ENCODE measurements around the gene TIGIT.

TIGIT gene

DNA sequence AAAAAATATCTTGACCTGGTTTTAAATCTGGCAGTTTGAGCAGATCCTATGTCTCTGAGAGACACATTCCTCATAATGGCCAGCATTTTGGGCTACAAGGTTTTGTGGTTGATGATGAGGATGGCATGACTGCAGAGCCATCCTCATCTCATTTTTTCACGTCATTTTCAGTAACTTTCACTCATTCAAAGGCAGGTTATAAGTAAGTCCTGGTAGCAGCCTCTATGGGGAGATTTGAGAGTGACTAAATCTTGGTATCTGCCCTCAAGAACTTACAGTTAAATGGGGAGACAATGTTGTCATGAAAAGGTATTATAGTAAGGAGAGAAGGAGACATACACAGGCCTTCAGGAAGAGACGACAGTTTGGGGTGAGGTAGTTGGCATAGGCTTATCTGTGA is 14.5 kb downstream of the TIGIT start:
- DNase-seq (ENCODE audit: low read depth, low spot score), result no peak

DNA sequence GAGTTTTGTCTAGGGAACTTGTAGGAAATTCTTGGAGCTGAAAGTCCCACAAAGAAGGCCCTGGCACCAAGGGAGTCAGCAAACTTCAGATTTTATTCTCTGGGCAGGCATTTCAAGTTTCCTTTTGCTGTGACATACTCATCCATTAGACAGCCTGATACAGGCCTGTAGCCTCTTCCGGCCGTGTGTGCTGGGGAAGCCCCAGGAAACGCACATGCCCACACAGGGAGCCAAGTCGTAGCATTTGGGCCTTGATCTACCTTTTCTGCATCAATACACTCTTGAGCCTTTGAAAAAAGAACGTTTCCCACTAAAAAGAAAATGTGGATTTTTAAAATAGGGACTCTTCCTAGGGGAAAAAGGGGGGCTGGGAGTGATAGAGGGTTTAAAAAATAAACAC is 15.0 kb downstream of the TIGIT start:
- no peak overlapping the region for H3K4me3 ChIP-seq (ENCODE audit: low read length)
- no peak for DNase-seq (ENCODE audit: low read depth, low spot score)

More for the DNA sequence above, 14.5 kb downstream of the TIGIT start:
- H3K4me3 ChIP-seq (ENCODE audit: low read length), result no peak overlapping the region

DNA sequence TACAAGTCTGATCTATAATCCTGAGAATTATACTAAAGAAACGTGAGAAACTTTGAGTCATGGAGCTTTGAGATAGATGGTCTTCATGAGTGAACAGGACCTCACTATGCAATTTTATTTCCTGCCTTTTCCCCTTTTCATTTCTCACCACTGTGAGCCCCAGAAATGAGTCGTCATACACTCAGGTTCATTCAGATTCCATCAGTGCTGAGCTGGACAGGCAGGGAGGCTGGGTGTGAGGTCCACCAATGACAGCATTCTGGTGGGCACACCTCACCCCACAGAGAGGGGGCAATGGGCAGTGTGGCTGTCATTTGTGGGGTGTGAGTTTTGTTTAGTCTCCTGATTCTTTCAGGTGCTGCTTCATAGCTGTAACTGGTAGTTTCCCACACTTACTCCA is 16.9 kb downstream of the TIGIT start:
- no peak overlapping the region for H3K4me3 ChIP-seq (ENCODE audit: low read length)
- DNase-seq (ENCODE audit: low read depth, low spot score), result no peak

- H3K4me3 ChIP-seq (ENCODE audit: low read length), result no peak overlapping the region
Measured at GRCh38 chr3:114313426-114313825, 19.6 kb downstream of the TIGIT start.

GRCh38 chr3:114314282-114314681 is 20.5 kb downstream of the TIGIT start:
- DNase-seq (ENCODE audit: low read depth, low spot score), result no peak
- no peak overlapping the region for H3K4me3 ChIP-seq (ENCODE audit: low read length)

More at GRCh38 chr3:114313426-114313825, 19.6 kb downstream of the TIGIT start:
- no peak for DNase-seq (ENCODE audit: low read depth, low spot score)

DNA sequence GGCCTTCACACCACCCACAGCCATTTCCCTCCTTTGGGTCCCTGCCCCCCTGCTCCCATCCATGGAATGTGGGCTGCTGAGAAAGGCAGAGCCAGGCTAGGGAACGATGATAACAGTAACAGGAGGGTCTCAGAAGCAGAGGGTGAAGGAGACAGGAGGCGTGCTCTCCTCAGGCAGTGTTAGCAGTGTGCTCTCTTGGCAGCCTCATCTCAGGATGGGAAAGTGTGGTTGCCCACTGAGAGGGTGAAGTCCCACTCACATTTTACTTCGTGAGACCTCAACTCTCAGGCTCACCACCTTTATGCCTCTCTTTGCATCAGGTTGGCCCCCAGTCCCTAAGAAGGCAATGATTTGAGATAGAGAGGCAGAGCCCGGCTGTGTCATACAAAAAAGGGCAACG is 24.5 kb downstream of the TIGIT start:
- H3K4me3 ChIP-seq (ENCODE audit: low read length), result no peak overlapping the region
- DNase-seq (ENCODE audit: low read depth, low spot score), result no peak

DNA sequence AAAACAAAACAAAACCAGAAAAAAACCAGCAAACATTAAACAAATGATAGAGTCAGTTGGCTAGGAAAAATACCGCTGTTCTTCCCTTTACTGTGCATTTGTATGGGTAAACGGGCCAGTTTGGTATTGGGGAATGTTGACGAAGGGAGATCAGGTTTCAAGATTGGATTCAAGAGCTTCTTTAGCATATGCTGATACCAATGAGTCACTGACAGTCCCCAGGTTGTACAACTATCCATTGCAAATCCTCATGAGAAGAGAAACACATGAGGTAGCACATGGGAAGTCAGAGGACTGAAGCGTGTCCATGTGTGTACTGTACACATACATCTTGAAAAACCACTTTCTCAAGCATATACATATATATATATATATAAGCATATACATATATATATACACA is 25.6 kb downstream of the TIGIT start:
- H3K4me3 ChIP-seq (ENCODE audit: low read length), result no peak overlapping the region
- no peak for DNase-seq (ENCODE audit: low read depth, low spot score)

GRCh38 chr3:114320246-114320645 is 26.4 kb downstream of the TIGIT start:
- no peak for DNase-seq (ENCODE audit: low read depth, low spot score)
- H3K4me3 ChIP-seq (ENCODE audit: low read length), result no peak overlapping the region

- no peak overlapping the region for H3K4me3 ChIP-seq (ENCODE audit: low read length)
- DNase-seq (ENCODE audit: low read depth, low spot score), result no peak
Measured at GRCh38 chr3:114323546-114324254, 29.9 kb downstream of the TIGIT start.

GRCh38 chr3:114327665-114328064 is 33.8 kb downstream of the TIGIT start:
- H3K4me3 ChIP-seq (ENCODE audit: low read length), result no peak overlapping the region
- DNase-seq (ENCODE audit: low read depth, low spot score), result no peak

DNA sequence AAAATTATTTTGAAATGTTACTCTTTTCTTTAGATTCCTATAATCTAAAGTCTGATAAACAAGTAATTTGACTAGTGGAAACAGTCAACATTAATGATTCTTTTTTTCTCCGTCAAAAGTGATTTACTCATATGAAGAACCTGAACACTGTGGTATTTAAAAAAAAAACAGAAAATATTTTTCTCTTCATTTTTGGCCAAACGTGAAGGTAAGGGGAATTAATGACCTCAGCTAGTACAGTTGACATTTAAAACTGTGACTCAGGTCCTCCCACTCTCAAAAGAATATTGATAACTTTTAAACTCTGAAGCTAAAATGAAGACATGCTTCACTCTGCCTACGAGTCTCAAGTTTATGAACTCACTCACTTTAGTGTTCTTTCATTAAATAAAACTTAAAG is 34.5 kb downstream of the TIGIT start:
- no peak for DNase-seq (ENCODE audit: low read depth, low spot score)
- H3K4me3 ChIP-seq (ENCODE audit: low read length), result no peak overlapping the region

DNA sequence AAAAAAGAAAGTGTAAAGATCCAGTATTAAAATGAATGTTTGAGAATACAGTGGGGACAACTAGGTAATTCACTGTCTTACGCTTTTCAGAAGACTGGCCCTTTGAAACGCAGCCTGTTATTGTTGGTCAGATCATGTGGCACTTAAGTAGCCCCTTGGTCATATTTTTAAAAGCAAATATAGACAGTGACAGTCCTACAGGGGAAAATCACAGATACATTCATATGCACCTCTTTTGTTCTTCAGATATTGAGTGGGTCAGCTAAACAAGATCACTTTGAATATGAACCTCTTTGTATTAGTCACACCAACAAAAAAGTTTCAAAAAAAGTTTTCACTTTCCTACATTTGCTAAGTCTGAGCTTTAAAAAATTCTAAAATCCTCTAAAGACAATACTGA is 36.0 kb downstream of the TIGIT start:
- no peak for DNase-seq (ENCODE audit: low read depth, low spot score)
- no peak overlapping the region for H3K4me3 ChIP-seq (ENCODE audit: low read length)

- H3K4me3 ChIP-seq (ENCODE audit: low read length), result no peak overlapping the region
- no peak for DNase-seq (ENCODE audit: low read depth, low spot score)
Measured at GRCh38 chr3:114331007-114331406, 37.2 kb downstream of the TIGIT start.

DNA sequence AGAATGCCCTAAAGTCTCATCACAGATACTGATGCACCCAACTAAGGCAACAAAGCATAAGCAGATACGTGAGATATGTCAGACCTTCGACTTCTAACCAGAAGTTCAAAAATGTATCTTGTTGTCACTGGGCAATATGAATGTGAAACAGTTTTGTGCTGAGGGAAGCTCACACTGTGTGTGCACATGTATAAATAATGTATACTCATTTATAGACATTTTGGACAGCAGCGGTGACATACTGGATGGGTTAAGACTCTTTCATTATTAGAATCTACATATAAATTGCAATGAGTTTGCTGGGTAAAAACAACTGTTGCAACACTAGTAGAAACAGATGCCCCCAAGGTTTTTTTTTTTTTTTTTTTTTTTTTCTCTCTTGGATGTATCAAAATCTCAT is 37.9 kb downstream of the TIGIT start:
- DNase-seq (ENCODE audit: low read depth, low spot score), result no peak
- H3K4me3 ChIP-seq (ENCODE audit: low read length), result no peak overlapping the region

GRCh38 chr3:114332342-114333179 is 38.7 kb downstream of the TIGIT start:
- H3K4me3 ChIP-seq (ENCODE audit: low read length), result no peak overlapping the region
- no peak for DNase-seq (ENCODE audit: low read depth, low spot score)

GRCh38 chr3:114333180-114333922 is 39.5 kb downstream of the TIGIT start:
- DNase-seq (ENCODE audit: low read depth, low spot score), result no peak
- no peak overlapping the region for H3K4me3 ChIP-seq (ENCODE audit: low read length)

DNA sequence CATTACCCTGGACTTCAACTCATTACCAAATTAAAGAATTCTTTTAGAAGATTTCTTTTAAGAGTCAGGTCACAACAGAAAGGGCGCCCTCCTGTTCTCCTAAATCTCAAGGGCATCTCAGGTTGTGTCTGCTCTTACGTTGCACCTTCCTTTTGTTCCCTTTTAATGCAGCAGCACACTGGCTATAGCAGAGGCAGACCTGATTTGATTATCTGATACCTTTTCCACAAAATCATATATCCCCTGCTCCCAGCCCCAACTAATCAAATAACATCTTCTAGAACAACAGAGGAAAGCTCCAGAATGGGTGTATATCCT is 40.1 kb downstream of the TIGIT start:
- H3K4me3 ChIP-seq (ENCODE audit: low read length), result no peak overlapping the region
- DNase-seq (ENCODE audit: low read depth, low spot score), result no peak

DNA sequence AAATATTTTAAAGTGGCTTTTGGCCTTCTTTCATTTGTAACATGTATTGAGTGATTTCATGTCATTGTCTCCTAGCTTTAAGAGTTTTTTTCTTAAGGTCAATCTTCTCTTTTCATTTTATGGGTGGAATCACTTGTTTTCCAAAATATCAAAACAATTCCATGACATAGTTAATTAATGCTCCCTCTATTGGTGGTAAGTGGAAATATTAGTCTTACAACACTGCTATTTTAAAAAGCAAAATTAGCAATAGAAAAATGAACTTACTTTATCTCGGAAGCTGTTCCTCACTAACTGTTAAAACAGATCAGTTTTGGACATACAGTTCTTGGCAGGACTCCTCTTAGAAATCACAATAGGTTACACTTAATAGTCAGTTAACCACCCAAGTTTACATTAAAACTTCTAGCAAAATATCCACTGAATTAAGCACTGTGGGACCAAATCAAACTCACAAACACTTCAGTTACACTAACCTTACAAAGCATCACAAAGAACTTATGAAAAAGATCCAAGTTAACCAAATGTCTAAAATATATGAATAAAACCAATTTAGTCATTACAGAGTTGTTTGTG is 42.4 kb downstream of the TIGIT start:
- DNase-seq (ENCODE audit: low read depth, low spot score), result no peak
- no peak overlapping the region for H3K4me3 ChIP-seq (ENCODE audit: low read length)

DNA sequence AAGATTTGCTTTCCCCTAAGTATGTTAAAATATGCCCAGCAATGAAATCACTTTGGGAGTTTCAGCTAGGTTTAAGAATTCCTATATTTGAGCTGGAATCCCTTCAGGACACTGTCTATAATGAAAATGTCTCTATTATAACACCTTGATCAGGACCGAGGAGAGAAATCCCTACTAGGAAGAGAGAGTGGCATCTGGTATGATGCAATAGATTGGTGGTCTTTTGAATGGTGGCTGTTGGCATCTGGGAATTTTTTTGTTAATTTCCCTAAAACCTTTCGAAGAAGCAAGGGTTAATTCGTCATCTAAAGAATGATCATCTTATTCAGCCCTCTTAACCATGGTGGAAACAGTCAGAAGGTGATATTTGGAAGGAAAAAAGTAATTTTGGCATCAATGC is 43.0 kb downstream of the TIGIT start:
- no peak for DNase-seq (ENCODE audit: low read depth, low spot score)
- no peak overlapping the region for H3K4me3 ChIP-seq (ENCODE audit: low read length)
